Stimulated activated memory B cell treated with anti-CD40 and anti-IgM and Interleukin-4, amounts not matched to agents 10 μg/mL and 1 μg/mL and 100 μg/mL, for 72 hours (primary cell): ENCODE measurements around the gene XYLB.

Experiments used
- ATAC-seq: fragments of 150-1000 bp; cut with Tn5 transposase; 2 replicates; pipeline ENCODE4 v1.10.0; 2021
- H3K27ac Mint-ChIP-seq: one replicate; pipeline ENCODE4 v1.8.0; 2022; ENCODE audit warnings: mild to moderate bottlenecking, mixed read lengths
- H3K27me3 Mint-ChIP-seq: one replicate; pipeline ENCODE4 v1.8.0; 2022; ENCODE audit warnings: mixed read lengths
- H3K36me3 Mint-ChIP-seq: one replicate; pipeline ENCODE4 v1.8.0; 2022; ENCODE audit warnings: mixed read lengths
- H3K4me1 Mint-ChIP-seq: one replicate; pipeline ENCODE4 v1.8.0; 2022; ENCODE audit warnings: mixed read lengths
- H3K4me3 Mint-ChIP-seq: one replicate; pipeline ENCODE4 v1.8.0; 2022; ENCODE audit warnings: mild to moderate bottlenecking, moderate library complexity, mixed read lengths
- H3K9me3 Mint-ChIP-seq: one replicate; pipeline ENCODE4 v1.8.0; 2022; ENCODE audit warnings: mixed read lengths

The XYLB gene

GRCh38 chr3:38460377-38461270 is 114.0 kb downstream of the XYLB start:
- no peaks in the 10 kb centered on the region for H3K36me3 Mint-ChIP-seq
- ATAC-seq, result no peak
- peaks cover 6% of the 10 kb centered on the region for H3K27me3 Mint-ChIP-seq
- peaks cover 7% of the 10 kb centered on the region for H3K4me1 Mint-ChIP-seq
- H3K9me3 Mint-ChIP-seq, result peaks cover 3% of the 10 kb centered on the region
- no peak overlapping the region for H3K27ac Mint-ChIP-seq
- H3K4me3 Mint-ChIP-seq, result no peak overlapping the region
